ENCODE data around the gene TDP2. TPM values are rescaled to one million over a fixed set of nuclear protein-coding genes. Genes with fewer than 3 reads are reported as not detected.
A peak's percentile ranks its signal among the peaks of the same experiment; 100 is the strongest.

The TDP2 gene
- total RNA-seq = 16.1 TPM

- peak; percentile 99 for ATAC-seq
These were observed at the start of gene TDP2, which contains the start of gene ACOT13 for GRCh38 chr6:24666641-24667377. TSS of gene TDP2 (minus strand) at chr6:24666899. CDS start at chr6:24666862, 37 bp downstream. TSS of gene ACOT13 (plus strand) at chr6:24667077. CDS start at chr6:24667264, 187 bp downstream.

DNA sequence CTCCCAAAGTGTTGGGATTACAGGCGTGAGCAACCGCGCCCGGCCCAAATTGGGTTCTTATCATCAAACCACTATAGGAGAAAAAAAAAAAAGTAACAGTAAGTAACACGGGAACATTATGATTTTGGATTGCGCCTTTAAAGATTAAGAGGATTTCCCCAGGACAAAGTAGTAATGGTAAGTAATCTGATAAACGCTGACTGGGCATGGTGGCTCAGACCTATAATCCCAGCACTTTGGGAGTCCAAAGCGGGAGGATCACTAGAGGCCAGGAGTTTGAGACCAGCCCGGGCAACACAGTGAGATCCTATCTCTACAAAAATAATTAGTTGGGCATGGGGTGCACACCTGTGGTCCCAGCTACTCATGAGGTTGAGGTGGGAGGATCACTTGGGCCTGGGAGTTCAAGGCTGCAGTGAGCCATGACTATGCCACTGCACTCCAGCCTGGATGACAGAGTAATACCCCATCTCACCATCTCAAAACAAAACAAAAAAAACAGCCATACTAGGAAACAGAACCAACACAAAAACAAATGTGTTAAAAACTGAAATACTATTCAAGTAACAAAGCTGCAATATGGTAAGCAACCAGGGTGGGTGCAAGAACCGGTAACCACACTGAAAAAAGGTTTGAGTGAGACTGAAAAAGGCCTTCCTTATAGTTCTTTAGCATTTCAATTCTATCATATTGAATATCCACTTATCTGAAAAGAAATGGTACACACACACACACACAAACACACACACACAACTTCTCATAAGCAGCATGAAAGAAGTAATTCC is 44.0 kb upstream of the TDP2 start:
- ATAC-seq = no peak

GRCh38 chr6:24709014-24709711 is 42.5 kb upstream of the TDP2 start:
- no peak for ATAC-seq

- ATAC-seq = no peak
These were observed 41.9 kb upstream of the TDP2 start for GRCh38 chr6:24708612-24709011.

- no peak for ATAC-seq
These were observed 37.8 kb upstream of the TDP2 start for GRCh38 chr6:24704468-24704867.

DNA sequence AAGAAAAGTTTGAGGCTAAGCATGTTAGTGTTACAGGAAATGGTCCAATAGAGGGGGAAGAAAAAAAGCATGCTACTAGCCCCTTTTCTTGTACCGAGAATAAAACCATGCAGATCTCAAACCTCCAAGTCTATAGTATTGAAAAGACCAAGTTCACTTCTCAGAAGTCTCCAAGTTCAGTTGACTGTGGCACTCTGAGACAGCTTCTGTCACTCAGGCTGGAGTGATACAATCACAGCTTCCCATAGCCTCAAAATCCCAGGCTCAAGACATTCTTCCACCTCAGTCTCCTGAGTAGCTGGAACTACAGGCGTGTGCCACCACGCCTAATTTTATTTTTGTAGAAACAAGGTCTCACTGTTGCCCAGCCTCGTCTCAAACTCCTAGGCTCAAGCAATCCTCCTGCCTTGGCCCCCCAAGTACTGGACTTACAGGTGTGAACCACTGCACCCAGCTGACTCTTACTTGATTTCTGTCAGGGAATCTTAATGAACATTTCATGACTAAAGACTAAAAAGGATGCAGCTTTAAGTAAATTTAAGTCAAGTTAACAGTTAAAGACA is 36.1 kb upstream of the TDP2 start:
- no peak for ATAC-seq

GRCh38 chr6:24699521-24700359 is 33.0 kb upstream of the TDP2 start:
- no peak for ATAC-seq

GRCh38 chr6:24696097-24696496 is 29.4 kb upstream of the TDP2 start:
- ATAC-seq = no peak

GRCh38 chr6:24695635-24696034 is 28.9 kb upstream of the TDP2 start:
- ATAC-seq = peak; percentile 83

GRCh38 chr6:24694198-24694597 is 27.5 kb upstream of the TDP2 start:
- no peak for ATAC-seq

- peak; percentile 11 for ATAC-seq
These were observed 26.3 kb upstream of the TDP2 start for GRCh38 chr6:24692848-24693592.

DNA sequence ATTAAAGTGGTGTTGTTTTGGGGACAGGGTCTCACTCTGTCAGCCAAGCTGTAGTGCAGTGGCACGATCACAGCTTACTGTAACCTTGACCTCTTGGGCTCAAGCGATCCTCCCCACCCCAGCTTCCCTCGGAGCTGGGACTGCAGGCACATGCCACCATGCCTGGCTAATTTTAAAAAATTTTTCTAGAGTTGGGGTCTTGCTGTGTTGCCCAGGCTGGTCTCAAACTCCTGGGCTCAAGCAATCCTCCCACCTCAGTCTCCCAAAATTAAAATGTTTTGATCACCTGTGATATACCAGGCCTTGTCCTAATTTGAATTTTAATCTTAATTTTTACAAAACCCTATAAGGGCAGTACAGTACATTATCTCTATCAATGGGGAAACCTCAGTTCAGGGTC is 25.7 kb upstream of the TDP2 start:
- no peak for ATAC-seq

DNA sequence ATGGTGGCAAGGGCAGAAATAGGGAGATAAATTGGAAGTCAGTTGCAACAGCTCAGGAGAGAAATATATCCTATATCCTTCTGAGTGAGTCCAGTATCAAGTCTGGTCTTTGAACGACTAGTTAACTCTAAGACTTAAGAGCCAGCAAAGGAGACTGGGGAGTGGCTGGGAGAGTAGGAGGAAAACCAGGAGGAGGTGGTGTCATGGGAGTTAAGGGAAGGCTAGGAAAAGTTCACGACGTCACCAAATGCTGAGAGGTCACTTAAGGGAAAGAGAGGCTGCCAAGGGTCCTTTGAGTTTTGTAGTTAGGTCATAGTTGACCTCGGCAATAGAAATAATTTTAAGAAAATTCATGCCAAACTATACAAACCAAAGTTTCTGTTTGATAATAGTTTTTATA is 25.3 kb upstream of the TDP2 start:
- no peak for ATAC-seq

- ATAC-seq = no peak
These were observed 24.9 kb upstream of the TDP2 start for GRCh38 chr6:24691550-24691949.

- no peak for ATAC-seq
These were observed 23.9 kb upstream of the TDP2 start for GRCh38 chr6:24690593-24690992.

DNA sequence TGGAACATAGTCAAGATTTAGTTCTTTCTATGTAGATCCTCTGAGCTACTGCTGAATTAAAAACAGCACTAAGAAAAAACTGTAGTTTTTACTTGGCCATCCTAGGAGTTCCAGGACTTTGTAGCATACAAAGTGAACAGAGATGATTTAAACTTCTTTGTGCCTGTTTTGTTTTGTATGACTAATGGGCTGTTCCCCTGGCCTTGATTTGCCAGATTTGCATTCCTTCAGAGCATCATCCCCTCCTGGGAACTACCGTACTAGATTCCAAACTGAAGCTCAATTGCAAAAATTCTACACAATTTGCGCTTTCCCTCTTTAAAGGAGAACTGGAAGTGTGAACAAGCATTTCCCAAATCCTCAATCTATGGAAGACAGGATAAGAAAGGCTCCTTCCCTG is 23.3 kb upstream of the TDP2 start:
- no peak for ATAC-seq

DNA sequence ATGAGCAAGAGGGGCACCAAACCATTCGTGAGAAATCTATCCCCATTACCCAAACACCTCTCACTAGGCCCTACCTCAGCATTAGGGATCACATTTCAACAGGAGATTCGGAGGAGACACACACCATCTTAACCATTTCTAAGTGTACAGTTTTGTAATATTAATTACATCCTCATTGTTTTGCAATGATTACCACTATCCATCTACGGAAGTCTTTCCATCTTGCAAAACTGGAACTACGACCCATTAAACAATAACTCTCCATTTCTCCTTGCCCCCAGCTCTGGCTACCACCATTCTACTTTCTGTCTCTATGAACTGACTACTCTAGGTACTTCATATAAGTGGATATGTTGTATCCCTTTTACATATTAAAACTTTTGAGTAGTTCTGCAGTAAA is 20.2 kb upstream of the TDP2 start:
- ATAC-seq = no peak

- no peak for ATAC-seq
These were observed 19.7 kb upstream of the TDP2 start for GRCh38 chr6:24686408-24686807.

- no peak for ATAC-seq
These were observed 16.9 kb upstream of the TDP2 start for GRCh38 chr6:24683297-24684296.

DNA sequence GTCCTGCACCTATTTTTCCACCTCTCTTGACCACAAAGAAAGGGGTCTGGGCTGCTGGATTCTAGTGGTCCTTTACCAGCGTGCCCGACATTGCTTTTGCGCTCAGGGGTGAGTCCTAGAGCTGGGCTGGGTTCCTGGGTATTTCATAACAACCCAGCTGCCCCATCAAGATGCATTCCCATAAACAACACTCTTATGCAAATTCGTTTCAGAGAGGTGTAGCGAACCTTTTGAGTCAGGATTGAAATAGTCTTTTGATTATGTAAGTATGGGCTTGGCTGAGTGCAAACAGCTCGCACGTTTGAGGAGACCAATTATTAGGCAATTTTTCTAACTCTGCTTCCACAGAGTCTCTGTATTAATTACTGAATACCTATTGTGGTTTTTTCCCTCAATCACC is 13.9 kb upstream of the TDP2 start:
- no peak for ATAC-seq

Measured in esophagus mucosa (tissue), 1 donor.